GM19099 (cell line): ENCODE results near the gene CDCA5.
A peak's percentile ranks its signal among the peaks of the same experiment; 100 is the strongest.

Experiments
- POLR2A ChIP-seq: IDR thresholded peaks from 3 replicates; pipeline ENCODE4 v1.6.1; 2011; ENCODE audit warnings: low read depth; ENCODE audit not compliant: insufficient read length; ENCODE audit errors: extremely low read depth

Gene CDCA5, protein sequence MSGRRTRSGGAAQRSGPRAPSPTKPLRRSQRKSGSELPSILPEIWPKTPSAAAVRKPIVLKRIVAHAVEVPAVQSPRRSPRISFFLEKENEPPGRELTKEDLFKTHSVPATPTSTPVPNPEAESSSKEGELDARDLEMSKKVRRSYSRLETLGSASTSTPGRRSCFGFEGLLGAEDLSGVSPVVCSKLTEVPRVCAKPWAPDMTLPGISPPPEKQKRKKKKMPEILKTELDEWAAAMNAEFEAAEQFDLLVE

GRCh38 chr11:65083834-65084597 is at the start of gene CDCA5, which contains the start of gene ZFPL1:
Gene CDCA5 (minus strand): TSS chr11:65084040. CDS start chr11:65083978, 62 bp downstream.
Gene ZFPL1 (plus strand): TSS chr11:65084222. CDS start chr11:65084699, 477 bp downstream.
- TF ChIP-seq POLR2A, result peak; percentile 87

DNA sequence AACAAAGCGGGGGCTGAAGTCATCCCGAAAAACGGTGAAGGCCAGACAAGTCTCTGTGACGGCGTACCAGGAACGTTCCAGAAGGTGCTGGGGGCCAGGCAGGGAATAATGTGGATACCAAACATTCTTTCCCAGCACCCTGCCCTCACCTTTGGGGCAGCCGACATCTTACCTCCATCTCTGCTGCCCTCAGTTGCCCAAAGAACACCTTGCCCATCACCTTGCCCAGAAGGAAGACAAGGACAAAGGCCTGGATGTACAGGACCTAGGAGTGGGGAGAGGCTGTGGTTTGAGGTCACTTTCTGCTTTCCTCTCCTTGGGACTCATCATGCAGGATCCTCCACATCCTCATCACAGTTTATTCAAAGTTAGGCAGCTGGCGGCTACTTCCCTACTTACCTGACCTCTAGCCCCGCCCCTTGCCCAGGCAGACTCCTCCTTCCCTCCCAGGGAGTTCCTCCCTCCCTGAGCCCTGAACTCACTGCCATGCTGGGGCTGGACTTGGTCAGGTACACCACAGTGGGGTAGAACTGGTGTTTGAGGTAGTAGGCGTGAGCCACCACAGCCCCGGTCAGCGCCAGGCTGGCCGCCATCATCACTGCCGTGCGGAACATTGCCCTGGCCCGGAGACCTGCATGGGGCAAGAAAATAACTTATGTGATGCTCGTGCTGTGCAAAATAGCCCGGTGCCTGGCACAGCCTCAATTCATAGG is 49.3 kb upstream of the CDCA5 start:
- TF ChIP-seq POLR2A, result peak; percentile 66

DNA sequence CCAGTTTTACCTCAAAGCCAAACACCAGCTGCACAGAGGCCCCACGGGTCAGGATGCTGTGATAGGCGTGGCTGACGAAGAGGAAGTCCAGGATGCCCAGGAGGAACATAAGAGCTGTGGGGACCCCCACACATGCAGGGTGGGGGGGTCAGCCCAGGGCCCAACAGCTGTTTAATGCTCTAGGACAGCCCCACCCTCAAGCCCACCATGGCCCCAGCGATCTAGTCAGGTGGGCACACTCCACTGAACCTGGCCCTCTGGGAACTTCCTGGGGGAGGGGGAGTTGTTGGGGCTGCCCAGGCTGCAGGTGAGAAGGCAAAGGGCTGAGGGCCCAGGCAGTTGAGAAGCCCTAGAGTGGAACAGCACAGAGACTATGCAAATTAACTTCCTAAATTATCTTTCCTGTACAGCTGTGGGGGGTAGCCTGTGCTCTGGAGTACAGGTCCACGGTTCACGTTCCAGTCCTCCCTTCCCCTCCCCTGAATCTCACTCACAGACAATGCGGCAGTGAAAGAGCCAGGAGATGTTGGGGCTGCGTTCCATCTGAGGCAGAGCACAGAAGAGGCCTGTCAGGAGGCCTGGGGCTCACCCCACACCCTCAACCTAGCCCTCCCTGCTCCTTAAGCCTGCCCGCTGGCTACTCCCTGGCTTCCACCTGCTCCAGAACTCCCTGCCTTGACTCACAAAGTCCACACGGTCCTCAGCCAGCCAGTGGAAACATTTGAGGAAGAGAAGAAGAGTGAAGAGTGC is 48.6 kb upstream of the CDCA5 start:
- peak; percentile 83 for TF ChIP-seq POLR2A

- no peak for TF ChIP-seq POLR2A
Measured at GRCh38 chr11:65131895-65132237, 48.0 kb upstream of the CDCA5 start.

GRCh38 chr11:65131417-65131776 is 47.6 kb upstream of the CDCA5 start:
- peak; percentile 20 for TF ChIP-seq POLR2A

DNA sequence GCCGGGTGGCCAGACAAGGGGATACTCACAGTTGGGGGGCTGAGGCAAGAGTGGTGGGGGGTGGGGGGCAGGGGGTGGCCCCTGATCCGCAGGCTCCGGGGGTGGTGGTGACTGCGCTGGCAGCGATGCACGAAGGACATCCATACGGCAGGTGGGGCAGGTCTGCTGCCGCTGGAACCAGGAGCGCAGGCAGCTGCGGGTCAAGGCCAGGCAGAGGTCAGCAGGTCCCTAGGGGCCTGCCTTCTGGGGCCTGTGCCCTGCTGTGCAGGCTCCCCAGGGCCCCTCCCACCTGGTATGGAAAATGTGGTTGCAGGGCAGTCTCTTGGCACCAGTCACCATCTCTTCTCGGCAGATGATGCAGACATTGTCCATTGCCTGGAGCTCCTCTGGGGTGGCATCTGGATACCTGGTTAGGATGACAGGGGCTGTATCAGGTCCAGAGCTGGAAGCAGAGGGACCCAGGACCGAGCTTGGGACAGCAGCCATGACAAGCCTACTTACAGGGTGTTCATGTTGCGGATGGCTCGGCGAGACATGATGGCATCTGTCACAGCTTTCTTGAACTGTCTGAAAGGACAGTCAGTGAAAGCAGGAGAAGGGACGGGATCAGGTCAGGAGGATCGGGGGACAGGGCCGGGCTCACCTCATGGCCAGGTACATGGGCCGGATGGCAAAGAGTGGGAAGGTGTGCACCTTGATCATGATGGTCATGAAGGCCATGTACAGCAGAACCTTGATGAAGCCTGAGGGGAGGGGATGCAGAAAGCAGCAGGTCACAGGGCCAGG is 47.0 kb upstream of the CDCA5 start:
- TF ChIP-seq POLR2A, result no peak

- no peak for TF ChIP-seq POLR2A
Measured at GRCh38 chr11:65129649-65130441, 46.0 kb upstream of the CDCA5 start.

GRCh38 chr11:65128182-65129145 is 44.6 kb upstream of the CDCA5 start:
- no peak for TF ChIP-seq POLR2A

GRCh38 chr11:65127473-65128181 is 43.8 kb upstream of the CDCA5 start:
- no peak for TF ChIP-seq POLR2A

- peak; percentile 14 for TF ChIP-seq POLR2A
Measured at GRCh38 chr11:65126624-65127274, 42.9 kb upstream of the CDCA5 start.
